AG09319 (cell line): Measurements from ENCODE around the gene DGKH.
A peak's percentile ranks its signal among the peaks of the same experiment; 100 is the strongest.
"Not testable (repeated sequence)": the region's sequence is repeated elsewhere in the genome, so short reads cannot be mapped to it uniquely, and the experiment has no call there.

Experiments used
- DNase-seq: peaks from one replicate; pipeline ENCODE4 v3.0.0-alpha.2; 2010; ENCODE audit warnings: low read depth; ENCODE audit errors: extremely low read depth
- TF ChIP-seq, protein P1 (sequence below): IDR thresholded peaks from 2 replicates; pipeline ENCODE4 v1.5.1; 2011; ENCODE audit warnings: low read depth, mild to moderate bottlenecking, inconsistent platforms, low read length, moderate library complexity

DGKH gene

DNA sequence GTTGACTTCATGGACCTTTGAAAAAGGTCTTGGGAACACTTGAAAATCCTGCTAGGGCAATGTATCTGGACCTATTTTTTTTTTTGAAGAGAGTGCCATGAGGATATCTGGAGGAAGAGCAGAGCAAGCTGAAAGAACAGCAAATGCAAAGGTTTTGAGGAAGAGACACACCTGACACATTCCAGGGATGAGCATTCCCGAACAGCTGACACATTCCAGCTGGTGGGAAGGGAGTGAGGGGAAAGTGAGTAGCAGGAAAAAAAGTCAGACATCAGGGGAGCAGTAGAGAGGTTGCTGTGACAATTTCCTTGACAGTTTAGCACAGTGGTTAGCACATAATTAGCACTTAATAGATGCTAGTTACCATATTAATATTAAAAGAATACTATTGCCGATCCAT lies 14.7 kb downstream of the DGKH start:
- DNase-seq: no peak
- TF ChIP-seq, protein P1, sequence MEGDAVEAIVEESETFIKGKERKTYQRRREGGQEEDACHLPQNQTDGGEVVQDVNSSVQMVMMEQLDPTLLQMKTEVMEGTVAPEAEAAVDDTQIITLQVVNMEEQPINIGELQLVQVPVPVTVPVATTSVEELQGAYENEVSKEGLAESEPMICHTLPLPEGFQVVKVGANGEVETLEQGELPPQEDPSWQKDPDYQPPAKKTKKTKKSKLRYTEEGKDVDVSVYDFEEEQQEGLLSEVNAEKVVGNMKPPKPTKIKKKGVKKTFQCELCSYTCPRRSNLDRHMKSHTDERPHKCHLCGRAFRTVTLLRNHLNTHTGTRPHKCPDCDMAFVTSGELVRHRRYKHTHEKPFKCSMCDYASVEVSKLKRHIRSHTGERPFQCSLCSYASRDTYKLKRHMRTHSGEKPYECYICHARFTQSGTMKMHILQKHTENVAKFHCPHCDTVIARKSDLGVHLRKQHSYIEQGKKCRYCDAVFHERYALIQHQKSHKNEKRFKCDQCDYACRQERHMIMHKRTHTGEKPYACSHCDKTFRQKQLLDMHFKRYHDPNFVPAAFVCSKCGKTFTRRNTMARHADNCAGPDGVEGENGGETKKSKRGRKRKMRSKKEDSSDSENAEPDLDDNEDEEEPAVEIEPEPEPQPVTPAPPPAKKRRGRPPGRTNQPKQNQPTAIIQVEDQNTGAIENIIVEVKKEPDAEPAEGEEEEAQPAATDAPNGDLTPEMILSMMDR: no peak

DNA sequence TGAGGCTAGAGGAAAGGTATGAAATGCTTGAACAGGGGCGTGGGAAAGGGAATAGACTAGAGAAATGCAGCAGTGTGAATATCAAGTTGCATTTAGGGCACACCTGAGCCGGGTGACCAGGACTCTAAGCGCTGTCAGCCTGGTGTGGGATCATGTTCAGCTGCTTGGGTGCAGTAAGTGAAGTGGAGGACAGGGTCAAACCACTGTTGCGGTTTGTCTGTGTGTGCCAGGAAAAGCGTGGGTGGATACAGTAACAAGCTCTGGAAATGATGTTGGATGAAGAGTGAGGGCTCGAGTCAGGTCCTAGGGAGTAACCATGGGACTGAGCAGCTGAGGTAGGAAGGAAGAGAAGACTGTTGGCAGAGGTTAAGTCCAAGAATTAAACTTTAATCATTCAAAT lies 15.8 kb downstream of the DGKH start:
- no peak for DNase-seq
- TF ChIP-seq, protein P1: no peak

DNA sequence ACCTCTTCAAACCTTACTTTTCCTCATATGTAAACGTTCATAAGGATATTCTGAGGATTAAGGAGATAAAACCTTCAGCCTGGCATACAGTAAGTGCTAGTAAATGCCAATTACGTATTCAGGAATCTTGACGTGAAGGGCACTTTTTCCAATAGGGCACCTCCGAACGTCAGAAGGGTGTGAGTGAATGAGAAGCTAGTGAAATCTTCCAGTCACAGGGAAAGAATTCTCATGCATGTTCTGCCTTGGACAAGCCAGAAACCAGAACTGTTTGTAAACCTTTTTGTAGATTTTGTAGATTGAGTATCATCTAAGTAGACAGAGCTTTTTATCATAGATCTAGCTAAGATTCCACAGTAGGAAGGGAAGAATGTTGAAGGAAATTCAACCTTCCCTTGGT lies 16.5 kb downstream of the DGKH start:
- TF ChIP-seq, protein P1: no peak
- no peak for DNase-seq

DNA sequence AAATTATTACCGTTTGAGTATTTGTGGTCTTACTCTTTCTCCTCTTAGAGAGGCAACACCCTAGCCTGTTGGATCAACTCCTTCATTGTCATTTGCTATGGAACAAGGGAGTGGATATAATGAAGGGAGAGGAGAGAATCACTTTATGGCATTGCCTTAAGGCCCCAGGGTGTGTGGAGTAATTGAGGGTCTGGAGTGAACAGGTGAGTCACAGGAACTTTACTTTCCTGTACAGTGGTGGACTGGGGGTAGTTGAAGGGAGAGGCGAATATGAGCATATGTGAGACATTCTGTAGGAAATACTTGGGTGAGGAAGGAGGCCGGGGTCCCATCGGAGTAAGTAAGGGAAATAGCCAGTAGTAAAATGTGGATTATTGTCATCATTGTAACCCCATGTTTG lies 17.0 kb downstream of the DGKH start:
- TF ChIP-seq, protein P1: no peak
- no peak for DNase-seq

DNA sequence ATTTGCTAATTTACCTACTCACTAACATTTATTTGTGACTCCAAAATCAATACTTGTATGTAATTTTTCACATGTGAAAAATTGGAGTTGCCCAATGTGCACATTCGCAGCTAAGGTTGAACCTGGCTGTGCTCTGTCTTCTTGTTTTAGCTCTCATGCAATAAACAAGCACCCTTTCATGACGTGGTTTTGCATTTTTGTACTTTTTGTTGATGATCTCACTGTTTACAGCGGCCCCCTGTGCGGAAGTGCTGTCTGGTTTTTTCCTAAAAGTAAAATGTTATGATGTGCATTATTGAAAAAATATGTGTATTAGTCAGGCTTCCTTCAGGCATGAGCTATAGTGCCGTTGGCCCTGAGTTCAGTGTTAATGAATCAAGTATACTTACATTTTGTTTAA lies 18.1 kb downstream of the DGKH start:
- TF ChIP-seq, protein P1: no peak
- peak; percentile 73 for DNase-seq

DNA sequence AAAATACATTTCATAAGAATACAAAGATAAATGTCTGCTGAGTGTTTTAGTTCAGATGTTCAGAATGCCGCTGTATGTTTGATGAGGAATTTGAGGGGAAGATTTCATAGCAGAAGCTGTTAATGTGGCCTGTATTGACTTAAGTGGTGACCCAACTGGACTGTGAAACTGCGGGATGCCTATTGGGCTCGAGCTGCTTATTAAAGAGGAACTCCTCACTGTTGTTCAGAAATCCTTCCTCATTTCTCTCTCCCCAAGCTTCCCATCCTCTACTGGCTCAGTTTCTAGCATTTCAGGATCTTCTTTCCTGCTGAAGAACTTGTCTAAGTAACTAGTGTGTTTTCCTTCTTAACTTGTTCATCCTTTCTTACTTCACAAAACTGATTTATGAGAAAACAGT lies 20.4 kb downstream of the DGKH start:
- DNase-seq: no peak

DNA sequence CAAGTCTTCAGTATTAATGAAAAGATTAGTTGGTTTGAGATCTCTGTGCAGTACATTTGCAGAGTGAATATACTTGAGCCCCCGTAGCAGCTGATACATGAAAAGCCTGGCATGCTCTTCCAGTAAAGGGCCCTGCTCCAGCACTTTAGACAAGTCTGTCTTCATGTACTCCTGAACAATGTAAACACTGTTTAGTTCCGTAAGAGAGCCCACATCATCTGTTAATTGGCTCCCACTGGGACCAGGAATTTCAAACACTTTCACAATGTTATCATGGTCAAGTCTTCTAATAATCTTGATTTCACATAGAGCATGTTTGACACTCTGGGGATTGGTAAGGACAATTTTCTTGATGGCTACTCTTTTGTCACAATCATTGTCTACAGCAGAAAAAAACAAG lies 22.2 kb downstream of the DGKH start:
- DNase-seq: not testable (repeated sequence)

More for the DNA sequence above, 20.4 kb downstream of the DGKH start:
- TF ChIP-seq, protein P1: no peak

DNA sequence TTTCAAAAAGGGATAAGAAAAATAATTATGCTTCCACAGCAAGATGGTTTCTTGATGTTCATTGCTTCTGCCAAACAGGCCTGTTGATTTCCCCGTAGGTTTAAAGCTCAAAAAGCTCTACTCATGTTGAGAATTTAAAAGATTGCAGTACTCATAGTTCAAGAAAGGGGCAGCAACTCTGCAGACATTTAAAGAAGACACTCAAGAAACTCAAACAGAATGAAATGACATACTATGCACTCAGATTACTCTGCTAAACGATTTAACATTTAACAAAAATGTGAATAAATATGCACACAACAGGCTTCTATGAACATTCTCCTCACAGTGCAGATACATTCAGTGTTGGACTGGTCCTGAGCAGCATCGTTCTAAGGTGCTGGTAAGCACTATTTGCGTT lies 22.7 kb downstream of the DGKH start:
- not testable (repeated sequence) for DNase-seq
